MG63 (cell line): ENCODE measurements around the gene SLC5A1. TPM values are rescaled to one million over a fixed set of nuclear protein-coding genes. Genes with fewer than 3 reads are reported as not detected.

Experiments
- DNase-seq: peaks from one replicate; pipeline ENCODE4 v3.0.0-alpha.2; 2020
- H3K27me3 ChIP-seq: fragments of 250-450 bp; sonication (Bioruptor Pico); 2 replicates; pipeline ENCODE4 v1.5.1; 2020; ENCODE audit warnings: mild to moderate bottlenecking, moderate library complexity
- H3K36me3 ChIP-seq: fragments of 250-450 bp; sonication (Bioruptor Pico); 2 replicates; pipeline ENCODE4 v1.5.1; 2020; ENCODE audit warnings: mild to moderate bottlenecking, moderate library complexity
- H3K4me3 ChIP-seq: fragments of 250-450 bp; sonication (Bioruptor Pico); 2 replicates; pipeline ENCODE4 v1.5.1; 2020; ENCODE audit warnings: mild to moderate bottlenecking, moderate library complexity
- H3K9me3 ChIP-seq: fragments of 250-450 bp; sonication (Bioruptor Pico); 2 replicates; pipeline ENCODE4 v1.5.1; 2020; ENCODE audit warnings: mild to moderate bottlenecking, moderate library complexity
- total RNA-seq: library from RNA; depleted of rRNA; stranded (reverse); fragments of >200 nt; shearing (Covaris generic); gene quantifications from 2 replicates; pipeline ENCODE4 v1.2.3, GENCODE V29; 2014; ENCODE audit warnings: low replicate concordance

Gene SLC5A1
- total RNA-seq, 1 experiment from 2014 or later, result not detected

- no peaks in the 10 kb centered on the region for H3K9me3 ChIP-seq
- H3K4me3 ChIP-seq, result no peak overlapping the region
- H3K27me3 ChIP-seq, result no peaks in the 10 kb centered on the region
- no peaks in the 10 kb centered on the region for H3K36me3 ChIP-seq
- DNase-seq, result no peak
Measured at GRCh38 chr22:32040324-32040904, 2.6 kb upstream of the SLC5A1 start.

GRCh38 chr22:32043391-32043790, 330 bp downstream of the SLC5A1 start:
- Histone ChIP-seq H3K9me3 (no peaks in the 10 kb centered on the region), H3K4me3 (no peak overlapping the region), H3K27me3 (no peaks in the 10 kb centered on the region), H3K36me3 (no peaks in the 10 kb centered on the region)
- DNase-seq, result no peak

- H3K36me3 ChIP-seq, result no peaks in the 10 kb centered on the region
Measured at GRCh38 chr22:32044477-32044876, 1.4 kb downstream of the SLC5A1 start.

GRCh38 chr22:32044913-32045312, 1.9 kb downstream of the SLC5A1 start:
- Histone ChIP-seq H3K27me3 (no peaks in the 10 kb centered on the region), H3K36me3 (no peaks in the 10 kb centered on the region), H3K4me3 (no peak overlapping the region), H3K9me3 (no peaks in the 10 kb centered on the region)
- DNase-seq, result peak; percentile 46

More at GRCh38 chr22:32044477-32044876, 1.4 kb downstream of the SLC5A1 start:
- Histone ChIP-seq H3K4me3 (no peak overlapping the region), H3K27me3 (no peaks in the 10 kb centered on the region), H3K9me3 (no peaks in the 10 kb centered on the region)
- DNase-seq, result no peak

GRCh38 chr22:32048069-32048468, 5.0 kb downstream of the SLC5A1 start:
- no peak overlapping the region for H3K4me3 ChIP-seq
- H3K9me3 ChIP-seq, result no peaks in the 10 kb centered on the region
- DNase-seq, result no peak
- H3K36me3 ChIP-seq, result no peaks in the 10 kb centered on the region
- H3K27me3 ChIP-seq, result no peaks in the 10 kb centered on the region

- DNase-seq, result peak; percentile 82
Measured at GRCh38 chr22:32050678-32051515, 7.8 kb downstream of the SLC5A1 start.

GRCh38 chr22:32052244-32052643, 9.2 kb downstream of the SLC5A1 start:
- H3K9me3 ChIP-seq, result no peaks in the 10 kb centered on the region
- no peak overlapping the region for H3K4me3 ChIP-seq
- no peak for DNase-seq
- no peaks in the 10 kb centered on the region for H3K36me3 ChIP-seq
- H3K27me3 ChIP-seq, result no peaks in the 10 kb centered on the region

More at GRCh38 chr22:32050678-32051515, 7.8 kb downstream of the SLC5A1 start:
- H3K4me3 ChIP-seq, result no peak overlapping the region
- no peaks in the 10 kb centered on the region for H3K9me3 ChIP-seq
- no peaks in the 10 kb centered on the region for H3K27me3 ChIP-seq
- H3K36me3 ChIP-seq, result no peaks in the 10 kb centered on the region

GRCh38 chr22:32052936-32053791, 10.1 kb downstream of the SLC5A1 start:
- H3K9me3 ChIP-seq, result no peaks in the 10 kb centered on the region
- no peaks in the 10 kb centered on the region for H3K36me3 ChIP-seq
- H3K27me3 ChIP-seq, result no peaks in the 10 kb centered on the region
- H3K4me3 ChIP-seq, result no peak overlapping the region
- DNase-seq, result no peak

GRCh38 chr22:32055069-32055468, 12.0 kb downstream of the SLC5A1 start:
- no peak overlapping the region for H3K4me3 ChIP-seq
- H3K9me3 ChIP-seq, result no peaks in the 10 kb centered on the region
- no peaks in the 10 kb centered on the region for H3K36me3 ChIP-seq
- no peaks in the 10 kb centered on the region for H3K27me3 ChIP-seq
- no peak for DNase-seq

GRCh38 chr22:32058656-32059260, 15.7 kb downstream of the SLC5A1 start:
- Histone ChIP-seq H3K4me3 (no peak overlapping the region), H3K9me3 (no peaks in the 10 kb centered on the region), H3K36me3 (no peaks in the 10 kb centered on the region), H3K27me3 (peaks cover 3% of the 10 kb centered on the region; the same call in 1 of the 2 replicates)
- no peak for DNase-seq

- Histone ChIP-seq H3K9me3 (no peaks in the 10 kb centered on the region), H3K27me3 (peaks cover 3% of the 10 kb centered on the region; the same call in 1 of the 2 replicates), H3K36me3 (no peaks in the 10 kb centered on the region), H3K4me3 (no peak overlapping the region)
- no peak for DNase-seq
Measured at GRCh38 chr22:32059426-32059825, 16.4 kb downstream of the SLC5A1 start.

- Histone ChIP-seq H3K27me3 (peaks cover 3% of the 10 kb centered on the region; the same call in 1 of the 2 replicates), H3K36me3 (no peaks in the 10 kb centered on the region), H3K4me3 (no peak overlapping the region), H3K9me3 (no peaks in the 10 kb centered on the region)
- no peak for DNase-seq
Measured at GRCh38 chr22:32063701-32064100, 20.6 kb downstream of the SLC5A1 start.

- DNase-seq, result no peak
- Histone ChIP-seq H3K27me3 (peaks cover 4% of the 10 kb centered on the region; the same call in 1 of the 2 replicates), H3K4me3 (no peak overlapping the region), H3K36me3 (no peaks in the 10 kb centered on the region), H3K9me3 (no peaks in the 10 kb centered on the region)
Measured at GRCh38 chr22:32066820-32067219, 23.8 kb downstream of the SLC5A1 start.

- Histone ChIP-seq H3K4me3 (no peak overlapping the region), H3K27me3 (peaks cover 5% of the 10 kb centered on the region; the same call in 1 of the 2 replicates), H3K36me3 (no peaks in the 10 kb centered on the region), H3K9me3 (no peaks in the 10 kb centered on the region)
- no peak for DNase-seq
Measured at GRCh38 chr22:32067613-32068012, 24.6 kb downstream of the SLC5A1 start.

GRCh38 chr22:32069579-32070372, 26.7 kb downstream of the SLC5A1 start:
- no peak for DNase-seq
- peaks cover 5% of the 10 kb centered on the region; the same call in 1 of the 2 replicates for H3K27me3 ChIP-seq
- no peaks in the 10 kb centered on the region for H3K9me3 ChIP-seq
- no peak overlapping the region for H3K4me3 ChIP-seq
- H3K36me3 ChIP-seq, result no peaks in the 10 kb centered on the region

GRCh38 chr22:32073262-32073661, 30.2 kb downstream of the SLC5A1 start:
- peaks cover 9% of the 10 kb centered on the region for H3K27me3 ChIP-seq
- DNase-seq, result no peak

More at GRCh38 chr22:32073262-32073661, 30.2 kb downstream of the SLC5A1 start:
- no peak overlapping the region for H3K4me3 ChIP-seq
- no peaks in the 10 kb centered on the region for H3K36me3 ChIP-seq
- H3K9me3 ChIP-seq, result no peaks in the 10 kb centered on the region
